ENCODE results near the gene FGF2.

- TF ChIP-seq CTCF (IDR thresholded peaks at IDR 0.05) (no peak), POLR2AphosphoS5 (IDR thresholded peaks at IDR 0.05) (no peak), POLR2A (IDR thresholded peaks at IDR 0.05) (no peak), EP300 (IDR thresholded peaks at IDR 0.05) (no peak)
These were observed 91.1 kb downstream of the FGF2 start for GRCh38 chr4:122917731-122918130.
